ENCODE data around the gene ZNF592. TPM values are rescaled to one million over a fixed set of nuclear protein-coding genes. Genes with fewer than 3 reads are reported as not detected.

The ZNF592 gene
- total and polyA plus RNA-seq, 9 of the 15 experiments (the other 6 are each of a cell fraction or from before 2014, with no cell fraction given), result 0.88 to 23.8 (median 7.4) TPM

DNA sequence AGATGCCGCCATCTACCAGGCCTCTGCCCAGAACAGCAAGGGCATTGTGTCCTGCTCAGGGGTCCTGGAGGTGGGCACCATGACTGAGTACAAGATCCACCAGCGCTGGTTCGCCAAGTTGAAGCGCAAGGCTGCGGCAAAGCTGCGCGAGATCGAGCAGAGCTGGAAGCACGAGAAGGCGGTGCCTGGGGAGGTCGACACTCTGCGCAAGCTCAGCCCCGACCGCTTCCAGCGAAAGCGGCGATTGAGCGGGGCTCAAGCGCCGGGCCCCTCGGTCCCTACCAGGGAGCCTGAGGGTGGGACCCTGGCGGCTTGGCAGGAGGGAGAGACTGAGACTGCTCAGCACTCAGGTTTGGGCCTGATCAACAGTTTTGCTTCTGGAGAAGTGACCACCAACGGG lies 91.3 kb downstream of the ZNF592 start (continued):
- TF ChIP-seq ZFP1 (CRISPR knock-in tag; IDR thresholded peaks at IDR 0.05) (no peak), ZNF133 (CRISPR knock-in tag; IDR thresholded peaks at IDR 0.05) (no peak), SREBF2 (CRISPR knock-in tag; IDR thresholded peaks at IDR 0.05) (no peak), FOXM1 (IDR thresholded peaks at IDR 0.05; ENCODE audit: low read depth) (no peak), FOXM1 (CRISPR knock-in tag; IDR thresholded peaks at IDR 0.05; ENCODE audit: low read depth) (no peak)

DNA sequence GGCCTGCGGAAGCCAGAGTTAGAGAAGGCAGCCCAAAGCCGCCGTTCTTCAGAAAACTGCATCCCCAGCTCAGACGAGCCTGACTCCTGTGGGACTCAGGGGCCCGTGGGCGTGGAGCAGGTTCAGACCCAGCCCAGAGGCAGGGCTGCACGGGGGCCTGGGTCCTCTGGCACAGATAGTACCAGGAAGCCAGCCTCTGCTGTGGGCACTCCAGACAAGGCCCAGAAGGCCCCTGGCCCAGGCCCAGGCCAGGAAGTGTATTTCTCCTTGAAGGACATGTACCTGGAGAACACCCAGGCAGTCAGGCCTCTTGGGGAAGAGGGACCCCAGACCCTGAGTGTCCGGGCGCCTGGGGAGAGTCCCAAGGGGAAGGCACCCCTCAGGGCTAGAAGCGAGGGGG lies 91.9 kb downstream of the ZNF592 start:
- intact Hi-C loops (cut with micrococcal nuclease) (no loop called here), in situ Hi-C loops (cut with MboI) (no loop called here)
- WGBS (ENCODE audit: insufficient coverage, low coverage, missing lambda C conversion rate), result 42% methylated on average over 7 of the region's 10 CpGs
- ChIA-PET CTCF (ENCODE audit: low intra/inter-chr PET ratio) (no interaction called here), POLR2A (interaction anchor here (1.0 to 2.3 kb wide), 4 partner anchors 9 to 78 kb away, joined by 3 to 8 read pairs (median 4); no protein-coding TSS in a partner anchor)
- peaks cover 6 to 17% of the 10 kb centered on the region in 2 experiments; a peak in 4 of 5 replicates for H3K4me1 ChIP-seq (replicated peaks in 1 of 2; ENCODE audit: control insufficient read depth in 2 of 2, insufficient read depth in 2 of 2, low read length in 2 of 2)
- H3K4me2 ChIP-seq (ENCODE audit: insufficient read depth, low read length), result no peak overlapping the region
- no peak overlapping the region for H3K9ac ChIP-seq (ENCODE audit: insufficient read depth in 1 of 2, low read depth in 2 of 2, low read length in 2 of 2)
- H3K27me3 ChIP-seq (ENCODE audit: control insufficient read depth in 2 of 2, insufficient read depth in 2 of 2, low read length in 2 of 2), result peaks cover 4 to 8% of the 10 kb centered on the region in 2 experiments; a peak in 4 of 5 replicates
- DNase-seq (ENCODE audit: extremely low read depth in 1 of 4, low spot score in 3 of 4) (no peak), FAIRE-seq (no peak), ATAC-seq (no peak)
- no peak overlapping the region for H3K27ac ChIP-seq (ENCODE audit: extremely low read depth, low read depth, low read length)
- H3K9me3 ChIP-seq (replicated peaks; ENCODE audit: control insufficient read depth, insufficient read depth, low read depth, low read length), result no peaks in the 10 kb centered on the region
- no TSS peak for BruUV-seq (replicated peaks)
- no peaks in the 10 kb centered on the region for H3K9me1 ChIP-seq (ENCODE audit: control insufficient read depth, insufficient read depth, low read length)
- H3K4me3 ChIP-seq, result no peak overlapping the region
- no peak overlapping the region for H2AFZ ChIP-seq (ENCODE audit: low read depth, low read length)
- no peaks in the 10 kb centered on the region for H4K20me1 ChIP-seq (replicated peaks; ENCODE audit: control insufficient read depth, insufficient read depth, low read length)
- no peaks in the 10 kb centered on the region for H3K36me3 ChIP-seq (ENCODE audit: control insufficient read depth, insufficient read depth, low read length)
- H3K79me2 ChIP-seq (ENCODE audit: control insufficient read depth, insufficient read depth, low read length), result no peaks in the 10 kb centered on the region
- TF ChIP-seq ADNP (tag; IDR thresholded peaks at IDR 0.05) (no peak), MIER1 (IDR thresholded peaks at IDR 0.05; ENCODE audit: low read depth) (no peak), EZH2 (IDR thresholded peaks at IDR 0.05; ENCODE audit: borderline replicate concordance, low read depth, low read length) (no peak), CBX2 (IDR thresholded peaks at IDR 0.05; ENCODE audit: insufficient read depth, low read length, poor library complexity, severe bottlenecking) (no peak), PRDM10 (IDR thresholded peaks at IDR 0.05; ENCODE audit: partially characterized antibody) (no peak), ZNF398 (CRISPR knock-in tag; IDR thresholded peaks at IDR 0.05) (no peak), RAD21 (CRISPR knock-in tag; conservative IDR thresholded peaks at IDR 0.05 in 1 of 2, IDR thresholded peaks at IDR 0.05 in 1 of 2) (no peak), ZNF717 (CRISPR knock-in tag; IDR thresholded peaks at IDR 0.05) (no peak)
- TF ChIP-seq, protein P1, sequence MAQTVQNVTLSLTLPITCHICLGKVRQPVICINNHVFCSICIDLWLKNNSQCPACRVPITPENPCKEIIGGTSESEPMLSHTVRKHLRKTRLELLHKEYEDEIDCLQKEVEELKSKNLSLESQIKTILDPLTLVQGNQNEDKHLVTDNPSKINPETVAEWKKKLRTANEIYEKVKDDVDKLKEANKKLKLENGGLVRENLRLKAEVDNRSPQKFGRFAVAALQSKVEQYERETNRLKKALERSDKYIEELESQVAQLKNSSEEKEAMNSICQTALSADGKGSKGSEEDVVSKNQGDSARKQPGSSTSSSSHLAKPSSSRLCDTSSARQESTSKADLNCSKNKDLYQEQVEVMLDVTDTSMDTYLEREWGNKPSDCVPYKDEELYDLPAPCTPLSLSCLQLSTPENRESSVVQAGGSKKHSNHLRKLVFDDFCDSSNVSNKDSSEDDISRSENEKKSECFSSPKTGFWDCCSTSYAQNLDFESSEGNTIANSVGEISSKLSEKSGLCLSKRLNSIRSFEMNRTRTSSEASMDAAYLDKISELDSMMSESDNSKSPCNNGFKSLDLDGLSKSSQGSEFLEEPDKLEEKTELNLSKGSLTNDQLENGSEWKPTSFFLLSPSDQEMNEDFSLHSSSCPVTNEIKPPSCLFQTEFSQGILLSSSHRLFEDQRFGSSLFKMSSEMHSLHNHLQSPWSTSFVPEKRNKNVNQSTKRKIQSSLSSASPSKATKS (CRISPR knock-in tag; IDR thresholded peaks at IDR 0.05), result no peak

Measured in K562 (cell line).